Activated CD4-positive, alpha-beta T cell treated with anti-CD3 and anti-CD28 coated beads, Interleukin-2, amount 50 U/mL, for 24 hours (primary cell): Measurements from ENCODE around the gene MRTO4.

Experiments used
- DNase-seq, 2 donors: peaks; one replicate each; pipeline ENCODE4 v3.0.0-alpha.2; 2020; ENCODE audit warnings: low read depth in 1 of 2, low spot score in 1 of 2

Gene MRTO4

DNA sequence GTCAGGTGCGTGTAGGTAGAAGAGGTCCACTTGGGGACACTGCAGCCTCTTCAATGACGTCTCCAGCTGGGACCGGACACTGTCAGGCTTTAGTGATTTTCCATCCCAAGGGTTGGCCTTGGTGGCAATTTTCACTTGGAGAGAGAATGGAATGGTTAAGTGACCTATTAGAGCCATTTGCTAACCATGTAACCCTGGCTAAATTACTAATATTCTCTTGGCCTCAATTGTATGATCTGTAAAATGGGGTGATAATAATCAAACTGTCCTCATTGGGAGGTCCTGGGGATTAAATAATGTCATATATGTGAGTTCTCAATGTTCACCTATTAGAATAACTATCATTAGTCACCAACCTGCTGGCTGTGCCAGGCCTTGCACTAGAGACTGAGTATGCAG lies 56.9 kb downstream of the MRTO4 start:
- no peak for DNase-seq

DNA sequence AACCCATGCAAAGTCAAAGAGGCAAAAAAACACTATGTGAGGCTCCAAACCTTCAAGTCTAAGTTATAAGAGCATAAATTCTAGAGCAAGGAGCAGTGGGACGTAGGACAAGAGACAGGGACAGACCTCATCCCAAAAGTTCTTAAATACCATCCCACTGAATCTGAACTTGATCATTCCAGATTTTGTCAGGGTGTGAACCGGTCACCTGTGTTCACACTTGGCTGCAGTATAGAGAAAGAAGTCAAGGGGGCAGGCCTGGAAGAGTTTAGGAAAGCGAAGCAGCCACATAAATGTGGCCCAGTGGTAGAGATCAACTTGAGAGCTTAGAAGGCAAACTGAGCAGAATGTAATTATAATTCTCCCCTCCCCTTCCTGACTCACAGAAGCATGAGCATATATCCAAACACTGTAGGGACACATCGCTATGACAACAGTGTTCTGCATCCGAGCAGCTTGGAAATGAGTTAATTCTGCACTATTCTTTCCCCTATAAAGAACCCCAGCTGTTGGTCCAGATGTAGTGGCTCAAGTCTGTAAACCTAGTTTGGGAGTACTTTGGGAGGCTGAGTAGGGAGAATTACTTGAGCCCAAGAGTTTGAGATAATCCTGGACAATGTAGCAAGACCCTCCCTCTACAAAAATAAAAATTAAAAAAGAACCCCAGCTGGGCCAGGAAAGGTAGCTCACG lies 57.7 kb downstream of the MRTO4 start:
- no peak for DNase-seq
